ENCODE results near the gene MTFMT.

The MTFMT gene

GRCh38 chr15:65067645-65068402, 38.4 kb upstream of the MTFMT start, which contains the start of gene RASL12:
Gene RASL12, minus strand, starts transcription at chr15:65067991. Its CDS starts 156 bp downstream, at chr15:65067835.
- DNase-seq (ENCODE audit: insufficient read length, low spot score) (no peak), FAIRE-seq (no peak)
- no peak for TF ChIP-seq POLR2A (IDR thresholded peaks at IDR 0.05; ENCODE audit: low read depth, low read length)

GRCh38 chr15:65067317-65067644, 37.8 kb upstream of the MTFMT start:
- DNase-seq (ENCODE audit: insufficient read length, low spot score) (no peak), FAIRE-seq (no peak)
- TF ChIP-seq POLR2A (IDR thresholded peaks at IDR 0.05; ENCODE audit: low read depth, low read length), result no peak

- DNase-seq (ENCODE audit: insufficient read length, low spot score), result no peak
- no peak for FAIRE-seq
These were observed 37.3 kb upstream of the MTFMT start for GRCh38 chr15:65066635-65067316.

GRCh38 chr15:65066001-65066634, 36.7 kb upstream of the MTFMT start:
- TF ChIP-seq POLR2A (IDR thresholded peaks at IDR 0.05; ENCODE audit: low read depth, low read length), result no peak
- DNase-seq (ENCODE audit: insufficient read length, low spot score) (no peak), FAIRE-seq (no peak)

More at GRCh38 chr15:65066635-65067316, 37.3 kb upstream of the MTFMT start:
- TF ChIP-seq POLR2A (IDR thresholded peaks at IDR 0.05; ENCODE audit: low read depth, low read length), result no peak

- no peak for TF ChIP-seq POLR2A (IDR thresholded peaks at IDR 0.05; ENCODE audit: low read depth, low read length)
- DNase-seq (ENCODE audit: insufficient read length, low spot score) (no peak), FAIRE-seq (no peak)
These were observed 33.3 kb upstream of the MTFMT start for GRCh38 chr15:65062726-65063125.

- no peak for TF ChIP-seq POLR2A (IDR thresholded peaks at IDR 0.05; ENCODE audit: low read depth, low read length)
- DNase-seq (ENCODE audit: insufficient read length, low spot score) (no peak), FAIRE-seq (no peak)
These were observed 32.6 kb upstream of the MTFMT start for GRCh38 chr15:65062061-65062460.

- DNase-seq (ENCODE audit: insufficient read length, low spot score) (no peak), FAIRE-seq (no peak)
- TF ChIP-seq POLR2A (IDR thresholded peaks at IDR 0.05; ENCODE audit: low read depth, low read length), result no peak
These were observed 31.4 kb upstream of the MTFMT start for GRCh38 chr15:65060641-65061397.

GRCh38 chr15:65059931-65060596, 30.6 kb upstream of the MTFMT start:
- FAIRE-seq (no peak), DNase-seq (ENCODE audit: insufficient read length, low spot score) (no peak)
- TF ChIP-seq POLR2A (IDR thresholded peaks at IDR 0.05; ENCODE audit: low read depth, low read length), result no peak

- no peak for DNase-seq (ENCODE audit: insufficient read length, low spot score)
- FAIRE-seq, result no peak
- no peak for TF ChIP-seq POLR2A (IDR thresholded peaks at IDR 0.05; ENCODE audit: low read depth, low read length)
These were observed 29.9 kb upstream of the MTFMT start for GRCh38 chr15:65059369-65059750.

- FAIRE-seq (no peak), DNase-seq (ENCODE audit: insufficient read length, low spot score) (no peak)
- no peak for TF ChIP-seq POLR2A (IDR thresholded peaks at IDR 0.05; ENCODE audit: low read depth, low read length)
These were observed 29.2 kb upstream of the MTFMT start for GRCh38 chr15:65058394-65059368.

GRCh38 chr15:65057549-65057940, 28.1 kb upstream of the MTFMT start:
- DNase-seq (ENCODE audit: insufficient read length, low spot score) (no peak), FAIRE-seq (no peak)
- no peak for TF ChIP-seq POLR2A (IDR thresholded peaks at IDR 0.05; ENCODE audit: low read depth, low read length)

GRCh38 chr15:65056868-65057548, 27.6 kb upstream of the MTFMT start:
- FAIRE-seq (no peak), DNase-seq (ENCODE audit: insufficient read length, low spot score) (peak; percentile 57)
- TF ChIP-seq POLR2A (IDR thresholded peaks at IDR 0.05; ENCODE audit: low read depth, low read length), result no peak

All from H54 (cell line).